Thoracic aorta (tissue), 2 donors: Measurements from ENCODE around the gene STXBP6. TPM values are rescaled to one million over a fixed set of nuclear protein-coding genes. Genes with fewer than 3 reads are reported as not detected.

Experiments used
- ATAC-seq: fragments of 150-250 bp; one replicate; pipeline ENCODE4 v1.8.0; 2017; ENCODE audit warnings: low read depth; ENCODE audit not compliant: insufficient number of reproducible peaks, low FRiP score
- DNase-seq: peaks from one replicate; pipeline ENCODE4 v3.0.0-alpha.2; 2020; ENCODE audit warnings: low spot score
- H3K27ac ChIP-seq, 2 donors: fragments of 200-600 bp; sonication (generic); 1 replicate in 1 of 2; 2 replicates in 1 of 2; pipeline ENCODE4 v1.5.1; 2016; ENCODE audit warnings: mild to moderate bottlenecking in 2 of 2, moderate library complexity in 2 of 2
- H3K27me3 ChIP-seq: fragments of 200-600 bp; sonication (generic); replicated peaks from 2 replicates; pipeline ENCODE4 v1.6.0; 2016; ENCODE audit warnings: mild to moderate bottlenecking; ENCODE audit not compliant: insufficient read depth
- H3K36me3 ChIP-seq: fragments of 200-600 bp; sonication (generic); one replicate; pipeline ENCODE4 v1.5.1; 2016
- H3K4me1 ChIP-seq, 2 donors: fragments of 200-600 bp; sonication (generic); 1 replicate in 1 of 2; 2 replicates in 1 of 2; pipeline versions ENCODE4 v1.5.1 to v1.6.0; 2016; ENCODE audit warnings: low read depth in 2 of 2, mild to moderate bottlenecking in 1 of 2; ENCODE audit not compliant: control insufficient read depth in 1 of 2
- H3K4me3 ChIP-seq: fragments of 200-600 bp; sonication (generic); 2 replicates; pipeline ENCODE4 v1.5.1; 2016; ENCODE audit warnings: mild to moderate bottlenecking
- H3K9me3 ChIP-seq: fragments of 200-600 bp; sonication (generic); 2 replicates; pipeline ENCODE4 v1.5.1; 2016
- CTCF ChIP-seq: fragments of 200-600 bp; sonication (generic); IDR thresholded peaks from one replicate; pipeline ENCODE4 v1.5.1; 2019; ENCODE audit warnings: antibody characterized with exemption
- total RNA-seq, 2 donors: library from RNA; depleted of rRNA; stranded (reverse); fragments of >200 nt; gene quantifications; one replicate each; pipeline versions ENCODE4 v1.1.0 to v1.2.3, GENCODE V29; 2016

Gene STXBP6
- total RNA-seq, 2 donors from 2014 or later = 3.1 to 4.4 TPM

- Histone ChIP-seq H3K36me3 (no peaks in the 10 kb centered on the region), H3K4me3 (no peak overlapping the region), H3K27me3 (no peaks in the 10 kb centered on the region), H3K9me3 (no peaks in the 10 kb centered on the region), H3K27ac (no peak overlapping the region), H3K4me1 (no peaks in the 10 kb centered on the region)
- DNase-seq (no peak), ATAC-seq (no peak)
- TF ChIP-seq CTCF = no peak
These were observed 42.1 kb downstream of the STXBP6 start for GRCh38 chr14:25007832-25008231.

GRCh38 chr14:25006961-25007795 is 42.8 kb downstream of the STXBP6 start:
- ATAC-seq = no peak
- no peaks in the 10 kb centered on the region for H3K36me3 ChIP-seq
- no peak overlapping the region for H3K27ac ChIP-seq
- DNase-seq = no peak
- no peaks in the 10 kb centered on the region for H3K4me1 ChIP-seq
- no peak overlapping the region for H3K4me3 ChIP-seq
- H3K9me3 ChIP-seq = no peaks in the 10 kb centered on the region
- no peak for TF ChIP-seq CTCF
- H3K27me3 ChIP-seq = no peaks in the 10 kb centered on the region

- H3K4me3 ChIP-seq = no peak overlapping the region
- H3K9me3 ChIP-seq = no peaks in the 10 kb centered on the region
- DNase-seq (no peak), ATAC-seq (no peak)
- no peaks in the 10 kb centered on the region for H3K27me3 ChIP-seq
- no peak overlapping the region for H3K27ac ChIP-seq
- no peaks in the 10 kb centered on the region for H3K4me1 ChIP-seq
- no peaks in the 10 kb centered on the region for H3K36me3 ChIP-seq
- no peak for TF ChIP-seq CTCF
These were observed 43.9 kb downstream of the STXBP6 start for GRCh38 chr14:25006031-25006430.

- H3K4me1 ChIP-seq = no peaks in the 10 kb centered on the region
- DNase-seq = no peak
- ATAC-seq = no peak
- no peak overlapping the region for H3K4me3 ChIP-seq
- no peak for TF ChIP-seq CTCF
- H3K27ac ChIP-seq = no peak overlapping the region
- no peaks in the 10 kb centered on the region for H3K9me3 ChIP-seq
- no peaks in the 10 kb centered on the region for H3K36me3 ChIP-seq
- H3K27me3 ChIP-seq = no peaks in the 10 kb centered on the region
These were observed 45.5 kb downstream of the STXBP6 start for GRCh38 chr14:25004389-25004809.

GRCh38 chr14:25003537-25003936 is 46.4 kb downstream of the STXBP6 start:
- no peak overlapping the region for H3K27ac ChIP-seq
- no peaks in the 10 kb centered on the region for H3K4me1 ChIP-seq
- no peak for ATAC-seq

More at GRCh38 chr14:25003537-25003936, 46.4 kb downstream of the STXBP6 start:
- H3K27me3 ChIP-seq = no peaks in the 10 kb centered on the region
- no peak for DNase-seq
- no peak overlapping the region for H3K4me3 ChIP-seq
- no peaks in the 10 kb centered on the region for H3K9me3 ChIP-seq
- no peaks in the 10 kb centered on the region for H3K36me3 ChIP-seq
- TF ChIP-seq CTCF = no peak
